Loucy (cell line): ENCODE data around the gene ABCB9.

Experiments used
- H2AFZ ChIP-seq: fragments of 200-600 bp; sonication (generic); 2 replicates; pipeline ENCODE4 v1.6.0; 2016; ENCODE audit warnings: antibody characterized with exemption, mild to moderate bottlenecking, low read length, moderate library complexity
- H3F3A ChIP-seq: fragments of 200-600 bp; 2 replicates; pipeline ENCODE4 v1.6.0; 2016; ENCODE audit warnings: antibody characterized with exemption, low read depth, mild to moderate bottlenecking
- H3K27me3 ChIP-seq: fragments of 200-600 bp; sonication (generic); 2 replicates; pipeline ENCODE4 v1.6.1; 2014; ENCODE audit warnings: low read length, mild to moderate bottlenecking; ENCODE audit not compliant: insufficient read depth, poor library complexity, severe bottlenecking
- H3K36me3 ChIP-seq: fragments of 200-600 bp; sonication (generic); 2 replicates; pipeline ENCODE4 v1.6.1; 2016; ENCODE audit warnings: low read length; ENCODE audit not compliant: insufficient read depth
- H3K4me1 ChIP-seq: fragments of 200-600 bp; sonication (generic); 2 replicates; pipeline ENCODE4 v1.5.1; 2014; ENCODE audit warnings: low read length, mild to moderate bottlenecking; ENCODE audit not compliant: insufficient read depth, poor library complexity, severe bottlenecking
- H3K4me2 ChIP-seq: fragments of 200-600 bp; sonication (generic); 2 replicates; pipeline ENCODE4 v1.6.0; 2014; ENCODE audit warnings: antibody characterized with exemption, low read length, low read depth, mild to moderate bottlenecking; ENCODE audit not compliant: poor library complexity, severe bottlenecking
- H3K4me3 ChIP-seq: fragments of 200-600 bp; sonication (generic); 2 replicates; pipeline ENCODE4 v1.5.1; 2014; ENCODE audit warnings: low read length, mild to moderate bottlenecking, mixed read lengths; ENCODE audit not compliant: poor library complexity, severe bottlenecking
- H3K79me2 ChIP-seq: fragments of 200-600 bp; sonication (generic); 2 replicates; pipeline ENCODE4 v1.6.1; 2014; ENCODE audit warnings: low read length; ENCODE audit not compliant: insufficient read depth
- H3K9ac ChIP-seq: fragments of 200-600 bp; sonication (generic); 2 replicates; pipeline ENCODE4 v1.6.0; 2014; ENCODE audit warnings: mild to moderate bottlenecking, low read depth, low read length, moderate library complexity; ENCODE audit not compliant: poor library complexity, severe bottlenecking
- H3K9me2 ChIP-seq: fragments of 200-600 bp; sonication (generic); replicated peaks from 2 replicates; pipeline ENCODE4 v1.6.1; 2016; ENCODE audit warnings: low read depth, low read length, mixed read lengths
- H3K9me3 ChIP-seq: fragments of 200-600 bp; sonication (generic); 2 replicates; pipeline ENCODE4 v1.6.1; 2014; ENCODE audit warnings: mild to moderate bottlenecking, antibody characterized with exemption, low read length, low read depth; ENCODE audit not compliant: insufficient read depth
- H4K20me1 ChIP-seq: fragments of 200-600 bp; sonication (generic); 2 replicates; pipeline ENCODE4 v1.6.0; 2014; ENCODE audit warnings: antibody characterized with exemption, low read length, mild to moderate bottlenecking; ENCODE audit not compliant: insufficient read depth, poor library complexity, severe bottlenecking
- EZH2phosphoT487 ChIP-seq: fragments of 200-600 bp; IDR thresholded peaks from 2 replicates; pipeline ENCODE4 v1.6.1; 2018; ENCODE audit warnings: antibody characterized with exemption, mild to moderate bottlenecking, moderate library complexity, borderline replicate concordance
- TF ChIP-seq, protein P1 (sequence below): fragments of 200-600 bp; sonication (generic); conservative IDR thresholded peaks from 2 replicates; pipeline ENCODE4 v1.5.1; 2014; ENCODE audit warnings: mild to moderate bottlenecking, antibody characterized with exemption, low read length

The ABCB9 gene

DNA sequence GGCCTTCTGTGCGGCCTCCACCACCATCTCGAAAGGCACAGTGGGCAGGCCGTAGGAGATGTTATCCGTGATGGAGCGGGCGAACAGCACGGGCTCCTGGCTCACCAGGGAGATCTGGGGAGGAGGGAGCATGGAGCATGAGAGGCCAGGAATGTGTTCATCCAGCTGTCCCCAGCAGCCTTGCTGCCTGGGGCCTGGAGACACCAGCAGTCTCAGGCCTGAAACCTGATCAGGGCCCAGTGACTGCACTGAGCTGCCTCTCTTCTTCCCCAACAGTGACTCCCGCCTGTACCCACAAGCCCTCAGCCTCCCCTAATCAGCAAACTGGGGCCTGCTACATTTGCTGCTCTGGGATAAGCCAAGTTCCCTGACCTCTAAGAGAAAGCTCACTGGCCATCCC is 30.9 kb downstream of the ABCB9 start:
- Histone ChIP-seq H3K4me1 (no peaks in the 10 kb centered on the region), H3K9ac (no peak overlapping the region), H3K27me3 (no peaks in the 10 kb centered on the region), H3K4me3 (no peak overlapping the region), H3F3A (no peaks in the 10 kb centered on the region), H3K79me2 (no peaks in the 10 kb centered on the region), H3K9me2 (no peaks in the 10 kb centered on the region), H4K20me1 (no peaks in the 10 kb centered on the region), H3K4me2 (no peak overlapping the region), H2AFZ (no peak overlapping the region), H3K9me3 (no peaks in the 10 kb centered on the region), H3K36me3 (no peaks in the 10 kb centered on the region)
- TF ChIP-seq, protein P1, sequence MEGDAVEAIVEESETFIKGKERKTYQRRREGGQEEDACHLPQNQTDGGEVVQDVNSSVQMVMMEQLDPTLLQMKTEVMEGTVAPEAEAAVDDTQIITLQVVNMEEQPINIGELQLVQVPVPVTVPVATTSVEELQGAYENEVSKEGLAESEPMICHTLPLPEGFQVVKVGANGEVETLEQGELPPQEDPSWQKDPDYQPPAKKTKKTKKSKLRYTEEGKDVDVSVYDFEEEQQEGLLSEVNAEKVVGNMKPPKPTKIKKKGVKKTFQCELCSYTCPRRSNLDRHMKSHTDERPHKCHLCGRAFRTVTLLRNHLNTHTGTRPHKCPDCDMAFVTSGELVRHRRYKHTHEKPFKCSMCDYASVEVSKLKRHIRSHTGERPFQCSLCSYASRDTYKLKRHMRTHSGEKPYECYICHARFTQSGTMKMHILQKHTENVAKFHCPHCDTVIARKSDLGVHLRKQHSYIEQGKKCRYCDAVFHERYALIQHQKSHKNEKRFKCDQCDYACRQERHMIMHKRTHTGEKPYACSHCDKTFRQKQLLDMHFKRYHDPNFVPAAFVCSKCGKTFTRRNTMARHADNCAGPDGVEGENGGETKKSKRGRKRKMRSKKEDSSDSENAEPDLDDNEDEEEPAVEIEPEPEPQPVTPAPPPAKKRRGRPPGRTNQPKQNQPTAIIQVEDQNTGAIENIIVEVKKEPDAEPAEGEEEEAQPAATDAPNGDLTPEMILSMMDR, result no peak
- TF ChIP-seq EZH2phosphoT487, result no peak

DNA sequence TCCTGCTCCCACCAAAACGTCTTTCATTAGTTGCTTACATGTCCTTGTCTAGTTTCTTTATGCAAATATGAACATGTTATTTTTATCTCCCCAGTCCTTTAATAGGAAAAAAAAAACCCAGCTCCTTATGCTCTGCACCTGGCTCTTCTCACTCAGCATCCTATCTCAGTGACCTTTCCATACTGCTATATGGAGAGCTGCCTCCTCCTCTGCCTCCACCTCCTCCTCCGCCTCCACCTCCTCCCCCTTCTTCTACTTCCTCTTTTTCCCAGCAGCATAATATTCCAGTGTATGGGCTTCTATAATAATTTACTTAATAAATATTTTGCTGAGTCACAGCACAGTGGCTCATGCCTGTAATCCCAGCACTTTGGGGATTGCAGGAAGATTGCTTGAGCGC is 31.5 kb downstream of the ABCB9 start:
- no peaks in the 10 kb centered on the region for H3K9me3 ChIP-seq
- H3K4me3 ChIP-seq, result no peak overlapping the region
- no peak overlapping the region for H2AFZ ChIP-seq
- no peaks in the 10 kb centered on the region for H3K9me2 ChIP-seq
- H3K36me3 ChIP-seq, result no peaks in the 10 kb centered on the region
- H3K27me3 ChIP-seq, result no peaks in the 10 kb centered on the region
- no peaks in the 10 kb centered on the region for H3K79me2 ChIP-seq
- H3K9ac ChIP-seq, result no peak overlapping the region
- H4K20me1 ChIP-seq, result no peaks in the 10 kb centered on the region
- TF ChIP-seq, protein P1, result no peak
- no peak for TF ChIP-seq EZH2phosphoT487
- H3K4me2 ChIP-seq, result no peak overlapping the region
- H3F3A ChIP-seq, result no peaks in the 10 kb centered on the region
- H3K4me1 ChIP-seq, result no peaks in the 10 kb centered on the region

DNA sequence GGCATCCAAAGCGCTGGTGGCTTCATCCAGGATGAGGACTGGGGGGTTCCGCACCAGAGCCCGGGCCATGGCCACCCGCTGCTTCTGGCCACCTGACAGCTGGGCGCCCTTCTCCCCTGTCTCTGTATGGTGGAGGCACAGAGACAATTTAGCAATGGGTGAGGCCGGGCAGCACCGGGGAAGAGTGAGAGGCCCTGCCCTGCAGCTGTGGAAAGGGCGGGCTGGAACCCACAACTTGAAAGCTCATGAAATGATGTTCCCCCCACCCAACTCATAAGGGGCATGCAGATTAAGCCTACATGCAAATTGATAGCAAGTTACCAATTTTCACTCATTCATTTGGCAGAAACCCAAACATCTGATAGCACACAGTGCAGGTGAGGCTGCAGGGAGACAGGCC is 34.1 kb downstream of the ABCB9 start:
- Histone ChIP-seq H3K9me2 (no peaks in the 10 kb centered on the region), H2AFZ (no peak overlapping the region), H3K4me1 (peaks cover 7% of the 10 kb centered on the region), H4K20me1 (no peaks in the 10 kb centered on the region), H3K9me3 (no peaks in the 10 kb centered on the region), H3K9ac (no peak overlapping the region), H3K4me3 (no peak overlapping the region), H3F3A (no peaks in the 10 kb centered on the region), H3K4me2 (no peak overlapping the region), H3K36me3 (no peaks in the 10 kb centered on the region), H3K27me3 (no peaks in the 10 kb centered on the region), H3K79me2 (no peaks in the 10 kb centered on the region)
- TF ChIP-seq, protein P1, result no peak
- no peak for TF ChIP-seq EZH2phosphoT487
